Endothelial cell of umbilical vein (primary cell): Measurements from ENCODE around the gene DCAF6. TPM values are rescaled to one million over a fixed set of nuclear protein-coding genes. Genes with fewer than 3 reads are reported as not detected.

Experiments
- BruUV-seq: library from RNA; stranded (reverse); fragments of 400-500 nt; replicated peaks from 2 replicates; lab custom pipeline; 2021; lab: Mats Ljungman, UMichigan
- CTCF ChIA-PET: fragments of 300-600, 350-600 bp; sonication (Branson Sonifier 250); formaldehyde crosslinking; loops from one replicate; lab custom pipeline; 2021; ENCODE audit warnings: antibody characterized with exemption, inconsistent platforms; lab: Charles Lee
- POLR2A ChIA-PET: fragments of 300-600, 350-600 bp; sonication (Branson Sonifier 250); formaldehyde crosslinking; loops from one replicate; lab custom pipeline; 2021; ENCODE audit warnings: antibody characterized with exemption, inconsistent platforms; lab: Charles Lee
- DNase-seq: peaks from one replicate; pipeline ENCODE4 v3.0.0-alpha.2; 2011; ENCODE audit warnings: low read depth, low spot score
- FAIRE-seq: peaks from 2 replicates; lab custom pipeline; 2011; peaks lifted over from hg19 to GRCh38; lab: Jason Lieb, UNC
- H2AFZ ChIP-seq: 2 replicates; pipeline ENCODE4 v1.6.0; 2012; ENCODE audit warnings: low read depth, low read length, control low read depth, inconsistent platforms
- H3K27ac ChIP-seq: 2 replicates; pipeline ENCODE4 v1.5.1; 2011; ENCODE audit warnings: low read depth, mild to moderate bottlenecking, control low read depth, low read length, moderate library complexity; ENCODE audit not compliant: insufficient read depth
- H3K27me3 ChIP-seq, 2 experiments: 2 replicates each; pipeline versions ENCODE4 v1.6.0 to v1.6.1; 2011; ENCODE audit warnings: low read length in 2 of 2, mixed read lengths in 1 of 2; ENCODE audit not compliant: control insufficient read depth in 2 of 2, insufficient read depth in 2 of 2
- H3K36me3 ChIP-seq, 2 experiments: 2 replicates in 1 of 2; 3 replicates in 1 of 2; pipeline ENCODE4 v1.5.1; 2011; ENCODE audit warnings: low read length in 2 of 2, mild to moderate bottlenecking in 1 of 2, moderate library complexity in 1 of 2; ENCODE audit not compliant: control insufficient read depth in 2 of 2, insufficient read depth in 2 of 2; ENCODE audit errors: extremely low read depth in 1 of 2
- H3K4me1 ChIP-seq: 3 replicates; pipeline ENCODE4 v1.5.1; 2011; ENCODE audit warnings: mild to moderate bottlenecking, low read length; ENCODE audit not compliant: control insufficient read depth, insufficient read depth; ENCODE audit errors: extremely low read depth
- H3K4me2 ChIP-seq: 2 replicates; pipeline ENCODE4 v1.6.1; 2011; ENCODE audit warnings: low read length, control low read depth, mixed read lengths; ENCODE audit not compliant: insufficient read depth
- H3K4me3 ChIP-seq, 3 experiments: fragments of 200-600 bp in 1 of 3; sonication (generic), shearing (Covaris generic) in 1 of 3; replicated peaks in 1 of 3; 2 replicates each; pipeline ENCODE4 v1.5.1; 2011 to 2016; ENCODE audit warnings: control low read depth in 3 of 3, low read length in 3 of 3, mild to moderate bottlenecking in 2 of 3, inconsistent platforms in 1 of 3, low read depth in 1 of 3, moderate library complexity in 1 of 3; ENCODE audit not compliant: insufficient read depth in 1 of 3
- H3K79me2 ChIP-seq: 2 replicates; pipeline ENCODE4 v1.6.0; 2012; ENCODE audit warnings: low read length, inconsistent platforms; ENCODE audit not compliant: control insufficient read depth, insufficient read depth
- H3K9ac ChIP-seq: replicated peaks from 2 replicates; pipeline ENCODE3; 2011; ENCODE audit warnings: low read length, control low read depth; ENCODE audit not compliant: insufficient read depth; ENCODE audit errors: extremely low read depth
- H3K9me1 ChIP-seq: replicated peaks from 3 replicates; pipeline ENCODE4 v1.6.0; 2011; ENCODE audit warnings: mild to moderate bottlenecking, low read length; ENCODE audit not compliant: control insufficient read depth, insufficient read depth; ENCODE audit errors: extremely low read depth
- H3K9me3 ChIP-seq: replicated peaks from 2 replicates; pipeline ENCODE4 v1.5.1; 2012; ENCODE audit warnings: low read length, inconsistent platforms; ENCODE audit not compliant: control insufficient read depth, insufficient read depth
- H4K20me1 ChIP-seq: replicated peaks from 2 replicates; pipeline ENCODE3; 2011; ENCODE audit warnings: mild to moderate bottlenecking, low read length; ENCODE audit not compliant: control insufficient read depth, insufficient read depth; ENCODE audit errors: extremely low read depth
- EZH2 ChIP-seq: IDR thresholded peaks from 2 replicates; pipeline ENCODE4 v1.6.1; 2012; ENCODE audit warnings: borderline replicate concordance, low read depth, mild to moderate bottlenecking, moderate library complexity, low read length, inconsistent platforms; ENCODE audit not compliant: severe bottlenecking
- FOS ChIP-seq: IDR thresholded peaks from 2 replicates; pipeline ENCODE4 v1.6.1; 2011; ENCODE audit warnings: mild to moderate bottlenecking, low read length, moderate library complexity, borderline replicate concordance; ENCODE audit not compliant: insufficient read depth
- GATA2 ChIP-seq: IDR thresholded peaks from 2 replicates; pipeline ENCODE4 v1.7.0; 2011; ENCODE audit warnings: low read depth, mild to moderate bottlenecking, moderate library complexity, mixed read lengths, low read length; ENCODE audit not compliant: insufficient read length, insufficient read depth
- JUN ChIP-seq: IDR thresholded peaks from 2 replicates; pipeline ENCODE4 v1.6.1; 2011; ENCODE audit warnings: borderline replicate concordance, low read depth; ENCODE audit not compliant: insufficient read length, insufficient read depth
- MYC ChIP-seq: IDR thresholded peaks from one replicate; pipeline ENCODE4 v1.6.1; 2011; ENCODE audit warnings: mild to moderate bottlenecking, low read depth, low read length
- POLR2A ChIP-seq: IDR thresholded peaks from 2 replicates; pipeline ENCODE4 v1.6.1; 2012; ENCODE audit warnings: low read depth, mild to moderate bottlenecking, control low read depth, low read length
- POLR2AphosphoS5 ChIP-seq: IDR thresholded peaks from 2 replicates; pipeline ENCODE4 v1.6.1; 2012; ENCODE audit warnings: low read depth, mild to moderate bottlenecking, control low read depth, low read length, moderate library complexity; ENCODE audit not compliant: insufficient read depth
- dilution Hi-C: fragments of 300-500 bp; cut with MboI; formaldehyde crosslinking; loops from one replicate; pipeline ENCODE4 v1.15.0; 2019; ENCODE audit warnings: low sequenced_read_pairs; ENCODE audit not compliant: extremely low pct_ligation_motif_present
- intact Hi-C: fragments of 100-400 bp; cut with micrococcal nuclease; formaldehyde crosslinking; loops from one replicate; pipeline ENCODE4 v1.10.0; 2022
- polyA plus RNA-seq, 4 experiments: library from polyadenylated mRNA; depleted of rRNA in 3 of 4; stranded (reverse) in 3 of 4; unstranded in 1 of 4; fragments of >200 nt; gene quantifications; 2 replicates each; pipeline versions ENCODE4 v1.2.1 to v1.2.3, GENCODE V29; 2011 to 2012; ENCODE audit warnings: missing spikeins in 1 of 4
- total RNA-seq: library from RNA; stranded (reverse); gene quantifications from 2 replicates; pipeline ENCODE4 v1.2.3, GENCODE V29; 2021
- TF ChIP-seq, protein P1 (sequence below): IDR thresholded peaks from 2 replicates; pipeline ENCODE4 v1.6.1; 2011; ENCODE audit not compliant: insufficient read depth, insufficient read length
- TF ChIP-seq, protein P2 (sequence below), 2 donors: IDR thresholded peaks; 1 replicate in 1 of 2; 2 replicates in 1 of 2; pipeline ENCODE4 v1.5.1; 2011; ENCODE audit warnings: low read length in 2 of 2, mild to moderate bottlenecking in 2 of 2, moderate library complexity in 2 of 2, control low read depth in 1 of 2, inconsistent platforms in 1 of 2, low read depth in 1 of 2; ENCODE audit not compliant: insufficient read depth in 1 of 2; ENCODE audit errors: extremely low read depth in 1 of 2

DCAF6 gene
- total and polyA plus RNA-seq, 2 donors (not counting 3 experiments of a cell fraction or from before 2014, with no cell fraction given), result 28.6 to 39.4 TPM

DNA sequence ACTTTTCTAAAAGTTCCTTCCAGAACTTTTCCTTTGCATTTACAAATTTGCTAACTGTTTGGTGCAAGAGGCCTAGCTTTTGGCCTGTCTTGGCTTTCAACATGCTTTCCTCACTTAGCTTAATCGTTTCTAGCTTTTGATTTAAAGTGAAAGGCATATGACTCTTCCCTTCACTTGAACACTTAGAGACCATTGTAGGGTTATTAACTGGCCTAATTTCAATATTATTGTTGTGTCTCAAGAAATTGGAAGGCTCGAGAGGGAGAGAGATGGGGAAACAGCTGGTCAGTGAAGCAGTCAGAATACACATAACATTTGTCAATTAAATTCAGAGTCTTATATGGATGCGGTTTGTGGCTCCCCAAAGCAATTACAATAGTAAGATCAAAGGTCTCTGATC lies 63.4 kb downstream of the DCAF6 start:
- ChIA-PET CTCF (interaction anchor here (1.0 kb wide), 1 partner anchor 23 kb away, joined by 3 read pairs; no protein-coding TSS in a partner anchor), POLR2A (interaction anchor here (0.6 kb wide), 1 partner anchor 42 kb away, joined by 6 read pairs; no protein-coding TSS in a partner anchor)
- peaks cover 2 to 3% of the 10 kb centered on the region in 2 experiments for H3K36me3 ChIP-seq

DNA sequence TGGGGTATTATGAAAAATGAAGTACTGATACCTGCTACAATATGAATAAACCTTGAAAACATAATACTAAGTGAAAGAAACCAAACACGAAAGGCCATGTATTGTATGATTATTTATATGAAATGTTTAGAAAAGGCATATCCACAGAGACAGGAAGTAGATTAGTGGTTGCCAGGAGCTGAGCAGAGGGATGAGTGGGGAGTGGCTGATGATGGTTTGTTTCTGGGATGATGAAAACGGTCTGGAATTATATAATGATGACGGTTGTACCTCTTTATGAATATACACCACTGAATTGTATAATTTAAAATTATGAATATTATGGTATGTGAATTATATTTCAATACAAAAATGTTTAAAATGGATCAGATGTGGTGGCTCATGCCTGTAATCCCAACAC lies 64.2 kb downstream of the DCAF6 start:
- ChIA-PET CTCF (no interaction called here), POLR2A (no interaction called here)
- no peak overlapping the region for H3K4me2 ChIP-seq
- H4K20me1 ChIP-seq, result no peaks in the 10 kb centered on the region
- H3K9me3 ChIP-seq, result no peaks in the 10 kb centered on the region
- H3K79me2 ChIP-seq, result no peaks in the 10 kb centered on the region
- no peaks in the 10 kb centered on the region for H3K4me1 ChIP-seq
- no peaks in the 10 kb centered on the region for H3K9me1 ChIP-seq
- FAIRE-seq (no peak), DNase-seq (no peak)
- H3K27ac ChIP-seq, result no peak overlapping the region
- no peak overlapping the region for H3K4me3 ChIP-seq
- dilution Hi-C loops (no loop called here), intact Hi-C loops (no loop called here)
- no peak overlapping the region for H2AFZ ChIP-seq
- no TSS peak for BruUV-seq
- H3K36me3 ChIP-seq, result peaks cover 2 to 3% of the 10 kb centered on the region in 2 experiments
- no peaks in the 10 kb centered on the region for H3K27me3 ChIP-seq
- TF ChIP-seq EZH2 (no peak), FOS (no peak), JUN (no peak), MYC (no peak), GATA2 (no peak), POLR2AphosphoS5 (no peak), POLR2A (no peak)
- TF ChIP-seq, protein P1, sequence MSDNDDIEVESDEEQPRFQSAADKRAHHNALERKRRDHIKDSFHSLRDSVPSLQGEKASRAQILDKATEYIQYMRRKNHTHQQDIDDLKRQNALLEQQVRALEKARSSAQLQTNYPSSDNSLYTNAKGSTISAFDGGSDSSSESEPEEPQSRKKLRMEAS, result no peak
- TF ChIP-seq, protein P2, sequence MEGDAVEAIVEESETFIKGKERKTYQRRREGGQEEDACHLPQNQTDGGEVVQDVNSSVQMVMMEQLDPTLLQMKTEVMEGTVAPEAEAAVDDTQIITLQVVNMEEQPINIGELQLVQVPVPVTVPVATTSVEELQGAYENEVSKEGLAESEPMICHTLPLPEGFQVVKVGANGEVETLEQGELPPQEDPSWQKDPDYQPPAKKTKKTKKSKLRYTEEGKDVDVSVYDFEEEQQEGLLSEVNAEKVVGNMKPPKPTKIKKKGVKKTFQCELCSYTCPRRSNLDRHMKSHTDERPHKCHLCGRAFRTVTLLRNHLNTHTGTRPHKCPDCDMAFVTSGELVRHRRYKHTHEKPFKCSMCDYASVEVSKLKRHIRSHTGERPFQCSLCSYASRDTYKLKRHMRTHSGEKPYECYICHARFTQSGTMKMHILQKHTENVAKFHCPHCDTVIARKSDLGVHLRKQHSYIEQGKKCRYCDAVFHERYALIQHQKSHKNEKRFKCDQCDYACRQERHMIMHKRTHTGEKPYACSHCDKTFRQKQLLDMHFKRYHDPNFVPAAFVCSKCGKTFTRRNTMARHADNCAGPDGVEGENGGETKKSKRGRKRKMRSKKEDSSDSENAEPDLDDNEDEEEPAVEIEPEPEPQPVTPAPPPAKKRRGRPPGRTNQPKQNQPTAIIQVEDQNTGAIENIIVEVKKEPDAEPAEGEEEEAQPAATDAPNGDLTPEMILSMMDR (IDR thresholded peaks at IDR 0.05; ENCODE audit: extremely low read depth in 1 of 2, insufficient read depth in 1 of 2, low read depth in 1 of 2, low read length in 2 of 2), result no peak
- no peak overlapping the region for H3K9ac ChIP-seq

More for the DNA sequence above, 63.4 kb downstream of the DCAF6 start:
- Histone ChIP-seq H3K9me3 (no peaks in the 10 kb centered on the region), H3K27ac (no peak overlapping the region), H3K4me2 (no peak overlapping the region), H2AFZ (no peak overlapping the region), H3K27me3 (no peaks in the 10 kb centered on the region), H3K4me3 (no peak overlapping the region), H3K9me1 (no peaks in the 10 kb centered on the region), H3K79me2 (no peaks in the 10 kb centered on the region), H3K9ac (no peak overlapping the region), H4K20me1 (no peaks in the 10 kb centered on the region), H3K4me1 (no peaks in the 10 kb centered on the region)
- dilution Hi-C loops (no loop called here), intact Hi-C loops (no loop called here)
- FAIRE-seq (no peak), DNase-seq (no peak)
- TF ChIP-seq GATA2, result no peak
- TF ChIP-seq, protein P2 (IDR thresholded peaks at IDR 0.05; ENCODE audit: extremely low read depth in 1 of 2, insufficient read depth in 1 of 2, low read depth in 1 of 2, low read length in 2 of 2), result no peak
- TF ChIP-seq MYC, result no peak
- TF ChIP-seq FOS, result no peak
- no peak for TF ChIP-seq POLR2A
- no peak for TF ChIP-seq POLR2AphosphoS5
- no TSS peak for BruUV-seq
